Left renal cortex interstitium (tissue), 4 donors: Measurements from ENCODE around the gene ABCD2. TPM values are rescaled to one million over a fixed set of nuclear protein-coding genes. Genes with fewer than 3 reads are reported as not detected.
"Not testable (repeated sequence)": the region's sequence is repeated elsewhere in the genome, so short reads cannot be mapped to it uniquely, and the experiment has no call there.

Experiments used
- DNase-seq, 4 donors: peaks; one replicate each; pipeline ENCODE4 v3.0.0-alpha.2; 2013; ENCODE audit warnings: low read depth in 4 of 4, low spot score in 2 of 4, missing footprints in 1 of 4
- polyA plus RNA-seq, 4 donors: library from polyadenylated mRNA; unstranded; fragments of 120-200 nt; gene quantifications; one replicate each; pipeline ENCODE4 v1.2.1, GENCODE V29; 2013; ENCODE audit not compliant: insufficient read length in 4 of 4

Gene ABCD2
- polyA plus RNA-seq, 4 donors: 0.05 to 0.08 (median 0.06) TPM; not detected in 1

GRCh38 chr12:39613525-39613924, 6.1 kb downstream of the ABCD2 start:
- DNase-seq: no peak

GRCh38 chr12:39612250-39612649, 7.4 kb downstream of the ABCD2 start:
- DNase-seq: no peak

GRCh38 chr12:39611818-39612217, 7.8 kb downstream of the ABCD2 start:
- DNase-seq: no peak

GRCh38 chr12:39610436-39611025, 9.1 kb downstream of the ABCD2 start:
- no peak for DNase-seq

GRCh38 chr12:39606712-39607423, 12.7 kb downstream of the ABCD2 start:
- DNase-seq: no peak

- DNase-seq: no peak
These were observed 13.6 kb downstream of the ABCD2 start for GRCh38 chr12:39605996-39606395.

- no peak for DNase-seq
These were observed 14.1 kb downstream of the ABCD2 start for GRCh38 chr12:39605501-39605900.

GRCh38 chr12:39603065-39603464, 16.5 kb downstream of the ABCD2 start:
- no peak for DNase-seq

GRCh38 chr12:39601951-39602350, 17.7 kb downstream of the ABCD2 start:
- DNase-seq: not testable (repeated sequence)

- no peak for DNase-seq
These were observed 23.7 kb downstream of the ABCD2 start for GRCh38 chr12:39595928-39596327.

- DNase-seq: no peak
These were observed 27.3 kb downstream of the ABCD2 start for GRCh38 chr12:39592295-39592694.

GRCh38 chr12:39588348-39588747, 31.3 kb downstream of the ABCD2 start:
- no peak for DNase-seq

- DNase-seq: no peak
These were observed 32.4 kb downstream of the ABCD2 start for GRCh38 chr12:39587225-39587624.

GRCh38 chr12:39586816-39587215, 32.8 kb downstream of the ABCD2 start:
- DNase-seq: no peak

- DNase-seq: no peak
These were observed 38.0 kb downstream of the ABCD2 start for GRCh38 chr12:39581592-39581991.

- no peak for DNase-seq
These were observed 44.1 kb downstream of the ABCD2 start for GRCh38 chr12:39575498-39575875.

- no peak for DNase-seq
These were observed 44.7 kb downstream of the ABCD2 start for GRCh38 chr12:39574785-39575497.

GRCh38 chr12:39574378-39574777, 45.2 kb downstream of the ABCD2 start:
- no peak for DNase-seq

- no peak for DNase-seq
These were observed 45.6 kb downstream of the ABCD2 start for GRCh38 chr12:39573971-39574370.

GRCh38 chr12:39572551-39572950, 47.1 kb downstream of the ABCD2 start:
- DNase-seq: no peak

GRCh38 chr12:39571351-39571750, 48.3 kb downstream of the ABCD2 start:
- no peak for DNase-seq

GRCh38 chr12:39553476-39553875, 66.1 kb downstream of the ABCD2 start:
- no peak for DNase-seq
